Fibroblast of skin of left biceps (primary cell): ENCODE data around the gene KRT33A.

ENCODE experiments used
- DNase-seq, 2 experiments: peaks; one replicate each; pipeline ENCODE4 v3.0.0-alpha.2; 2013; ENCODE audit warnings: low read depth in 2 of 2

The KRT33A gene

GRCh38 chr17:41302981-41303380 is 47.6 kb downstream of the KRT33A start:
- DNase-seq, result no peak

GRCh38 chr17:41301916-41302901 is 48.4 kb downstream of the KRT33A start, which contains the start of gene KRTAP29-1:
Gene KRTAP29-1 (minus strand): TSS chr17:41302851. CDS start chr17:41302851, 0 bp downstream.
- no peak for DNase-seq

DNA sequence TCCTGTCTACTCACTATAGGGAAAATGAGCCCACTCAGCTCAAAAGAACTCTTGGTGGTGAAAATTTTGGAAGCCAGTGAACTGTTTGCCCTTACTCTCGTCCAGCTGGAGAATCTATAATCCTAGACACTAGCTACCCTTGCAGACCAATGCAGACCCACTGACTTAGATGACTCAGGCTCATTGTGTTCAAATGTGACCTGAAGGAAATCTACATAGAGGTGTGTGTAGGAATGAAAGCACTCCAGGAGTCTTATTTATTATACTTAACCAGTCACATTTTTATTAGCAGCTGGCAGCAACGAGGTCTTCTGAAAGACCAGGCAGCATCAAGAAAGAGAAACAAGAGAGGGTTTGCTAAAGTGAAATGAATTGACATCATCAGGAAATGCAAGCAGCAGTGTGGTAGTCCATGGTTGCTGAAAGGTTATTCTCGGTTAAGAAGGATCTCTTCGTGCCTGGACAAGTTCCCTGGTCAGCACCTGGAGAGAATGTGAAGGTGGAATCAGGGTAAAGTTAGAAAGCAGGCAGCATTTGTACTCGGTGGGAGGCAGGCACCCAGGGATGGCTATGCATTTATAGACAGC is 49.3 kb downstream of the KRT33A start:
- no peak for DNase-seq

GRCh38 chr17:41298458-41299135 is 52.0 kb downstream of the KRT33A start:
- no peak for DNase-seq

DNA sequence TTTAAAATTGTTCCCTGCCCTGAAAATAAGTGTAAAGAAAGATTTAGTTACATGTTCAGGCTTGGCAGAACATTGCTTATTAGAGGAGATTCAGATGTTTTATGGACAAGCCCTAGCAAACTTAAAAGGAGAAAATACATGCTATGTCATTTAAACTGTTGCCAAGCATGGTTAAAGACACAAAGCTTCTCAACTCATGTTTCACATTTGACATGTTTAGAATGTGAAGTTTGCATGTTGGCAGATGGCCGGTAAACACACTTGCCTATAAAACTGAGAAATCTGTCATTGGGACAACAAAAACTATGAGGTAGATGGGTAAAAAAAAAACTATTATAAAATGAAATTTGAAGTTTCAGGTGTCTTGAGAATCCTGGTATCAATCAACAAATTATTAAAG is 53.8 kb downstream of the KRT33A start:
- no peak for DNase-seq
